ENCODE data around the gene PIK3R1.

PIK3R1 gene

DNA sequence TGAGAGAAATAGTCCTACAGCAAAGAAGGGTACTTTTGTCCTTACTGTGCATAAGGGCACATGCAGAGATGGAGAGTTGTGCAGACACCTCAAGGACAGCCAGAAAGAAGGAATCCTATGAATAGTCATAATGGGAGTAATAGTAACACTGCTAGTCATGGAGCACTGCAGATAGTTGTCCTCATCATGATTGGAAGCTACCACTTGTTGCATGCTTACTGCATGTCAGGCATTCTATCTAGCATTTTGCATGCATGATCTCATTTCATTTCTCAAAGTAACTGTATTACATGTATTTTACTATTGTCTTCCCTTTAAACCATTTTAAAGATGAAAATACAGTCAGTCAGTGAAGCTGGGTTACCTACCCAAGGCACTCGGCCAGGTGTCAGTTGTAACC, 81.3 kb downstream of the PIK3R1 start:
- DNase-seq (ENCODE audit: low read depth in 3 of 3), result no peak

DNA sequence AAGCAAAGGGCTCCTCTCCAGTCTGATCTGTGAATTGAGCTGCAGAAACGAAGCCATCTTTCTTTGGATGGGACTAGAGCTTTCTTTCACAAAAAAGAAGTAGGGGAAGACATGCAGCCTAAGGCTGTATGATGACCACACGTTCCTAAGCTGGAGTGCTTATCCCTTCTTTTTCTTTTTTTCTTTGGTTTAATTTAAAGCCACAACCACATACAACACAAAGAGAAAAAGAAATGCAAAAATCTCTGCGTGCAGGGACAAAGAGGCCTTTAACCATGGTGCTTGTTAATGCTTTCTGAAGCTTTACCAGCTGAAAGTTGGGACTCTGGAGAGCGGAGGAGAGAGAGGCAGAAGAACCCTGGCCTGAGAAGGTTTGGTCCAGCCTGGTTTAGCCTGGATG, 82.1 kb downstream of the PIK3R1 start:
- no peak for DNase-seq (ENCODE audit: low read depth in 3 of 3)

DNA sequence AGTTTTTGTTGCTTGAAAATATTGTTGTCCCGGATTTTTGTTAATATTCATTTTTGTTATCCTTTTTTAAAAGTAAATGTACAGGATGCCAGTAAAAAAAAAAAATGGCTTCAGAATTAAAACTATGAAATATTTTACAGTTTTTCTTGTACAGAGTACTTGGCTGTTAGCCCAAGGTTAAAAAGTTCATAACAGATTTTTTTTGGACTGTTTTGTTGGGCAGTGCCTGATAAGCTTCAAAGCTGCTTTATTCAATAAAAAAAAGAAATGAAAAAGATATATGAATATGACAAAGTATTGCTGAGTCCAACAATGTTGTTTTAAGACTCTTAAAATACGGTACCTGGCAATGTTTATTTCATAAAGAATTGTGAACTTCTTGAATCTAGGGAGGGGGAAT, 82.9 kb downstream of the PIK3R1 start:
- no peak for DNase-seq (ENCODE audit: low read depth in 3 of 3)

DNA sequence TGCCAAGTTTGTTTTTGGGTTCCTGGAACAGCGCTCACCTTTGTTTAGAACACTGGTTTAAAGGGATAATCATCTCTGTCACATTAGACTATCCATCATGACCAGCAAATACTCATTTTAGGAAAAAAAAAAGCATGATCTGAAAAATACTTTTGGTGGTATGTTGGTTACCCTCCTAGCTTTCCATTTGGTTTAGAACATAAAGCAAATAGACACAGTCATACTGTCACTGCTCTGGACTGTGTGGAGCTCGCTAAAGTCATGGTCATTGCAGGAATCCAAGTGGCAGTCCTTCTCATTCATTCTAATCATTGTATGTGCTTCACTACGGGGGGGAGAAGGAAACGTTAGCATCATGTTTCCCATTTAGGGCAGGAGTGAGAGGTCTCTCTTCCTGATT, 83.5 kb downstream of the PIK3R1 start:
- no peak for DNase-seq (ENCODE audit: low read depth in 3 of 3)

GRCh38 chr5:68299575-68299974, 84.0 kb downstream of the PIK3R1 start:
- DNase-seq (ENCODE audit: low read depth in 3 of 3), result no peak

DNA sequence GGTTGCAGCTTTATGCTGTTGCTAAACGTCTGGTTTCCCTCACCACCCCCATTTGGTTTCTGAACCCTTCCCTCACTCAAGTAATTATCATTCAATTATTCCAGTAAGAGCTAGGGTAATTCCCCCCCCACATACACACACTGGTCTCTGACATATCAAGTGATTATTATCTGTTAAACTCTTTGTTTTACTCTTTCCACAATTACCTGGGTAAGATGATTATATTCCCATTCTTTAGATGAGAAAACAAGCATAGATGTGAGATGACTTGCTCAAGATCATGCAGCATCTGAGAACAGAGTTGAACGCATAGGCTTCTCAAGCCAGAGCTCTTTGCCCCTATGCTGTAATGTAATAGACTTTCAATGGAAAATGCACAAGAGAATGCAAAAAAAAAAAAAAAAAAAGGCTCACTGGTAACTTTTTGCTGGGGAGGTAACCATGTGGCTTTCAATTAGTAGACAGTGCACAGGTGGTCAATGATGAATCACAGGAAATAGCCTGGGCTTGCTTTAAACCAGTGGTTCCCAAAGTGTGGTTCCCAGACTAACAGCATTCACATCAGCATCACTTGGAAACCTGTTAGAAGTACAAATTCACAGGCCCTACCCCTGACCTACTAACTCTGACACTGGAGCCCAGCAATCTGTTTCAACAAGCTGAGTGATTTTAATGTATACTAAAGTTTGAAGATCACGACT, 87.6 kb downstream of the PIK3R1 start:
- no peak for DNase-seq (ENCODE audit: low read depth in 3 of 3)

DNA sequence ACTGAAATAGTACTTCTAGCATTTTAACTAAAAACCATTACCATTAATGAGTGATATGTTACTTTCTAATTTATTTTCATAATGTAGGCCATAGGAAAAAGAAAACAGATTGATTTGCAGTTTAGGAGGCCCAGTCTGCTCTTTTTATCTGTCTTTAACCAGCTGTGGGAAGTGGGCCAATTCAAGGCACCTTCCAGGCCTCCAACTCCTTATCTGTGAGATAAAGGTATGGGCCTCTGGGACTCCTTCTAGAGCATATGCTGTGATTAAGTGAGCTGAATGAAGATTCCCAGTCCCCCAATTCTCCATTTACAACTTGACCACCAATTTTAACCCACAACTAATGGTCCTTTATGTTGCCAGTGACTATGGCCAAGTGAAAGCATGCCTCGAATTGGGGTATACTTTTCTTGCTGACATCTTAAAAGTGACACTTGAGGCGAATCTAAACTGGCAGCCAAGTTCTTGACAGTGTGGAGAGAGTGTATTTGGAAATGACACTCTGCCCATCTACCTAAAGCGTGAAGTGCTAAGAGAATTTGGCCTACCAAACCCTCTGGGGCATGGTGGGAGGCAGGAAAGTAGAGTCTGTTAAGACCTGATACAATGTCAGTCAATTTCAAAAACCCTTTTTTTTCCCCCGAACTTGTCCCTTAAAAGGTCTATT, 88.3 kb downstream of the PIK3R1 start:
- DNase-seq (ENCODE audit: low read depth in 3 of 3), result no peak

- DNase-seq (ENCODE audit: low read depth in 3 of 3), result no peak
Observed at GRCh38 chr5:68304421-68305052, 89.0 kb downstream of the PIK3R1 start.

- no peak for DNase-seq (ENCODE audit: low read depth in 3 of 3)
Observed at GRCh38 chr5:68305223-68305870, 89.8 kb downstream of the PIK3R1 start.

- no peak for DNase-seq (ENCODE audit: low read depth in 3 of 3)
Observed at GRCh38 chr5:68306361-68307014, 90.9 kb downstream of the PIK3R1 start.

DNA sequence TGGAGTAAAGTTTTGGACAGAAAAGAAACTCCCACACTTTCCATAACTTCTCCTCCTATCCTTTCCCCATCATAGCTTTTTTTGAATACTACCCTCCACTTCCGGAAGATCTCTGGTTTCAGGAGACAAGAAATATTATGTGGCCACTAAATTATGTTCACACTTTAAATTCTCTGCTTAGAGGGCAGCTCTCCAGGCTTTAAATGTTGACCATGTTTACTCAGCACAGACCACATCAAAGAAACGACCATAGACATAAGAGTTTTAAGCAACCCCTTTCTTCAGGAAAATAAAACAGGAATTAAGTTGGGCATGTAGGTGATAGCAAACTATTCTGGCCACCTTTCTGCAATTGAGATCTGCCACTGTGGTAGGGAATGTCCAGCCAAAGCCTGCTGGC, 97.8 kb downstream of the PIK3R1 start:
- no peak for DNase-seq (ENCODE audit: low read depth in 3 of 3)

- no peak for DNase-seq (ENCODE audit: low read depth in 3 of 3)
Observed at GRCh38 chr5:68314465-68314864, 98.9 kb downstream of the PIK3R1 start.

DNA sequence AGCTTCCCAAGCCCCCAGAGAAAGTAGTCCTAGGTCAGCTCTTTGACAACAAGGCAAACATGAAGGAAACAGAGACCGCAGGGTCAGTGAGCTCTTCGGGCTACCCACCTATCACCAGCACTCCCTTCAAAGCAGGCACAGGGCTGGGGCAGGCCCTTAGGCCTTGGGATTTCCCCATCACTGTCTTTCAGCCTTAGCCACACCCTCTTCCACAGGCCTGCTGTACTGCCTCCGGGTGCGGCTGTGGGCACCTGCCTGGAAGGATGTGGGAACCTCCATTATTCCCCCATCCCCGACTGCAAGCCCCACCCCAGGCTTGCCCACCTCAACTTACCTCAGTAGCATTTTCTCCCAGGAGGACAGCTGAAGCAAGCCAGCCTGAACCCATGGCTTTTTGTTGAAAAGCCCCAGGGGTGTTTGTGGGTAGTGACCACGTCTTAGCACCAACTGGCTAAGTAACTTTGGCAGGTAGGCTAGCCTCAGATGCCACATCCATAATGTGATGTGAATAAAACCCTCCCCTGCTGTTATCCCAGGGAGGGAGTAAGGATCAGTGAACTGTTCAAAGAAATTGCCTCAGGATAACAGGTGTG, 100.2 kb downstream of the PIK3R1 start:
- DNase-seq (ENCODE audit: low read depth in 3 of 3), result peak; percentile 2 to 14 (median 12)

DNA sequence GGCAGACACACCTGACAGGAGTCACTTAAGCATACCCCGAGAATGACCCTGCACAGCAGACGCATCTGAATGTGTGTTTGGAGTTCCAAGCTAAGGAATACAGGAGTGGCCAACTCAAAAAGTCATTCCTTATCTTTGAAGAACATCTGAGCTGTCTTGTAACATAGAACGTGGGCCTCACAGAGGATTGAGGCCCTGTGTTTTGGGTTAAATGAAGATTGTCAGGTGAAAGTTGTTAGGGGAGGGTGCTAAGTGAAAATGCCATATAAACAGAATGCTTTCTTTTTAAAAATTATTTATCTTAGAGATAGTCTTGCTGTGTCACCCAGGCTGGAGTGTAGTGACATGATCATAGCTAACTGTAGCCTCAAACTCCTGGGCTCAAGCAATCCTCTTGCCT, 100.9 kb downstream of the PIK3R1 start:
- no peak for DNase-seq (ENCODE audit: low read depth in 3 of 3)

- no peak for DNase-seq (ENCODE audit: low read depth in 3 of 3)
Observed at GRCh38 chr5:68317646-68318045, 102.1 kb downstream of the PIK3R1 start.

DNA sequence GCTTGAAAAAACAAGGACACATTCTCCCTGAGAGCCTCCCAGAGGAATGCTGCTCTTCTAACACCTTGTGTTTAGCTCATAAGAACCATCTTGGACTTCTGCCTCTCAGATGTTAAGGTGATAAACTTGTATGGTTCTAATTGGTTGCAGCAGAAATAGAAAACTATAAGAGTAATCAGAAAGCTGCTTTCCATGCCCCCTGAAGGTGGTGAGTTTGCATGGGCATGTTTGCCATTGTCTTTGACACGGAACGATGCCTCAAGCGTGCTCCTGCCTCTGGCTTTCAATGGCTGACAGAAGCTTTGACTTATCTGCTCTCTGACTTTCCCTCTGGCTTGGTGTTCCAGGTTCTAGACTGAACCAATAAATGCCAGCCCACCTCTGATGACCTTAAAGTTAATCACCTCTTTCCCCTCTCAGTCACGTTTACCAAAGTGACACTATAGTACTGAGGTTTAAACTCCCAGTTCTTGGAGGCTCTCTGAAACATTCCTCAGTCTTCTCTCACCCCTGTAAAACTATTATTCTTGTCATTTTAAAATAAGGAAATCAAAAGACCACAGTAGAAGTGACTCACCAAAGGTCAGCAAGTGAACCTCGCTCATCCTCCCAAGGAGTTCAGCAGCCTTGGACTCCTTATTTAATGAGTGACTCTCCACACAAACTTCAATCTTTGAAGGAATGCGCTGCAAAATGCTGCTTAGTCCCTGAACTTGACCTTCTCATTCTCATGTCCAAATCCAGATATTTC, 103.6 kb downstream of the PIK3R1 start:
- DNase-seq (ENCODE audit: low read depth in 3 of 3), result no peak

GRCh38 chr5:68319706-68320412, 104.3 kb downstream of the PIK3R1 start:
- no peak for DNase-seq (ENCODE audit: low read depth in 3 of 3)

GRCh38 chr5:68320413-68320986, 104.9 kb downstream of the PIK3R1 start:
- DNase-seq (ENCODE audit: low read depth in 3 of 3), result no peak

DNA sequence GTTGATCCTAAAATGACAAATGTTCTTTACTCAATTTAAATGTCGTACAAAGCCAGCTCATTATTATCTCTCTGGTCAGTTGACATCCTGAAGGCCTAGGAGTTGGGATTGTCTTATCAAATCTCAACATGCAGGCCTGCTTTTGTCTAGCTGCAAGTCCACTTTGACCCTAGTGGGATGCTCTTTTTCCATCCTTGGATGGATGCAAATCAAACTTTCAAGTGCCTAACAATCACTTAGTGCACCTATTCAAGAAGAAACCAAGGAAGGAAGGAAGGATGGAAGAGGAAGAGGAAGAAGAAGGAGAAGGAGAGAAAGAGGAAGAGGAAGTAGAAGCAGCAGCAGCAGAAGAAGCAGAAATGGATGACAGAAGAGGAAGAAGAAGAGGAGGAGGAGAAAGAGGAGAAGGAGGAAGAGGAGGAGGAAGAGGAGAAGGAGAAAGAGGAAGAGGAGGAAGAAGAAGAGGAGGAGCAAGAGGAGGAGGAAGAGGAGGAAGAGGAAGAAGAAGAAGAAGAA, 109.6 kb downstream of the PIK3R1 start:
- no peak for DNase-seq (ENCODE audit: low read depth in 3 of 3)

Data from stimulated activated CD4-positive, alpha-beta T cell treated with anti-CD3 and anti-CD28 coated beads, TNF-alpha, amount 100 ng/mL, for 4 hours (primary cell).